ENCODE measurements around the gene TSC22D2.

DNA sequence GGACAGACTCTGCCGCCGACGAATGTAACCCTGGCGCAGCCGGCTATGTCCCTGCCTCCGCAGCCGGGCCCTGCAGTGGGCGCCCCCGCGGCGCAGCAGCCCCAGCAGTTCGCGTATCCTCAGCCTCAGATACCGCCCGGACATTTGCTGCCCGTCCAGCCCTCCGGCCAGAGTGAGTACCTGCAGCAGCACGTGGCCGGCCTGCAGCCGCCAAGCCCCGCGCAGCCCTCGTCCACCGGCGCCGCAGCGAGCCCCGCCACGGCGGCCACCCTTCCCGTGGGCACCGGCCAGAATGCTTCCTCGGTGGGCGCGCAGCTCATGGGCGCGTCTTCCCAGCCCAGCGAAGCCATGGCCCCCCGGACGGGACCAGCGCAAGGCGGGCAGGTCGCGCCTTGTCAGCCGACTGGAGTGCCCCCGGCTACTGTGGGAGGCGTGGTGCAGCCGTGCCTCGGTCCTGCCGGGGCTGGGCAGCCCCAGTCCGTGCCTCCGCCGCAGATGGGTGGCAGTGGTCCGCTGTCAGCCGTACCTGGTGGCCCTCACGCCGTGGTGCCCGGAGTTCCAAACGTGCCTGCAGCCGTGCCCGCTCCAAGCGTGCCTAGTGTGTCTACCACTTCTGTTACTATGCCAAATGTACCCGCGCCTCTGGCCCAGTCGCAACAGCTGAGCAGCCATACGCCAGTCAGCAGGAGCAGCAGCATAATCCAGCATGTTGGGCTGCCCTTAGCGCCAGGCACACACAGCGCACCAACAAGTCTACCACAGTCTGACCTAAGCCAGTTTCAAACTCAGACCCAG, 2.4 kb downstream of the TSC22D2 start:
- TF ChIP-seq, protein P1, sequence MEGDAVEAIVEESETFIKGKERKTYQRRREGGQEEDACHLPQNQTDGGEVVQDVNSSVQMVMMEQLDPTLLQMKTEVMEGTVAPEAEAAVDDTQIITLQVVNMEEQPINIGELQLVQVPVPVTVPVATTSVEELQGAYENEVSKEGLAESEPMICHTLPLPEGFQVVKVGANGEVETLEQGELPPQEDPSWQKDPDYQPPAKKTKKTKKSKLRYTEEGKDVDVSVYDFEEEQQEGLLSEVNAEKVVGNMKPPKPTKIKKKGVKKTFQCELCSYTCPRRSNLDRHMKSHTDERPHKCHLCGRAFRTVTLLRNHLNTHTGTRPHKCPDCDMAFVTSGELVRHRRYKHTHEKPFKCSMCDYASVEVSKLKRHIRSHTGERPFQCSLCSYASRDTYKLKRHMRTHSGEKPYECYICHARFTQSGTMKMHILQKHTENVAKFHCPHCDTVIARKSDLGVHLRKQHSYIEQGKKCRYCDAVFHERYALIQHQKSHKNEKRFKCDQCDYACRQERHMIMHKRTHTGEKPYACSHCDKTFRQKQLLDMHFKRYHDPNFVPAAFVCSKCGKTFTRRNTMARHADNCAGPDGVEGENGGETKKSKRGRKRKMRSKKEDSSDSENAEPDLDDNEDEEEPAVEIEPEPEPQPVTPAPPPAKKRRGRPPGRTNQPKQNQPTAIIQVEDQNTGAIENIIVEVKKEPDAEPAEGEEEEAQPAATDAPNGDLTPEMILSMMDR (conservative IDR thresholded peaks at IDR 0.05), result peak; percentile 64
- peak; percentile 71 for TF ChIP-seq ZFX (IDR thresholded peaks at IDR 0.05)
